Measurements from ENCODE around the gene MMAB. TPM values are rescaled to one million over a fixed set of nuclear protein-coding genes. Genes with fewer than 3 reads are reported as not detected.

MMAB gene
- total and polyA plus RNA-seq, 2 of the 13 experiments (the other 11 are each of a cell fraction or from before 2014, with no cell fraction given): 26.1 to 77.3 TPM

- no peaks in the 10 kb centered on the region for H4K20me1 ChIP-seq (ENCODE audit: insufficient read depth, low read length)
- ChIA-PET POLR2A (no interaction called here), CTCF (ENCODE audit: low intra/inter-chr PET ratio, low total read pairs) (no interaction called here)
- DNase-seq (ENCODE audit: low spot score) (no peak), ATAC-seq (no peak), FAIRE-seq (no peak)
- in situ Hi-C loops (cut with HindIII; ENCODE audit: extremely low pct_ligation_motif_present, low pct_unique_long_range_greater_than_20kb): loop anchor here (5.0 kb wide), 2 partner anchors 117 to 177 kb away; partner anchors contain the start of gene FAM222A
- H3K4me3 ChIP-seq (replicated peaks in 1 of 3; ENCODE audit: insufficient read depth in 1 of 3, low read depth in 2 of 3, low read length in 3 of 3): no peak overlapping the region
- H3K4me1 ChIP-seq (ENCODE audit: insufficient read depth, low read length): peaks cover 28% of the 10 kb centered on the region
- no peaks in the 10 kb centered on the region for H3K9me3 ChIP-seq (ENCODE audit: low read length)
- H3K36me3 ChIP-seq (replicated peaks in 1 of 2; ENCODE audit: control insufficient read depth in 1 of 2, insufficient read depth in 2 of 2, low read length in 2 of 2): peaks cover 4 to 27% of the 10 kb centered on the region in 2 experiments; a peak in 4 of 5 replicates
- H3K4me2 ChIP-seq (ENCODE audit: low read depth, low read length): no peak overlapping the region
- H3K27ac ChIP-seq (ENCODE audit: extremely low read length, insufficient read depth, low read length): no peak overlapping the region
- no TSS peak for BruUV-seq (replicated peaks)
- H3K9ac ChIP-seq (ENCODE audit: insufficient read depth, low read depth, low read length): no peak overlapping the region
- no peaks in the 10 kb centered on the region; a peak in 1 of 5 replicates for H3K27me3 ChIP-seq (ENCODE audit: control insufficient read depth in 1 of 2, insufficient read depth in 2 of 2, low read length in 2 of 2)
- H3K79me2 ChIP-seq (ENCODE audit: insufficient read depth, low read length): no peaks in the 10 kb centered on the region
- WGBS (ENCODE audit: low lambda C conversion rate): 97% methylated on average over 6 of the region's 10 CpGs
- no peak overlapping the region for H2AFZ ChIP-seq (ENCODE audit: low read length)
- intact Hi-C loops (cut with micrococcal nuclease; ENCODE audit: unreplicated experiment): loop anchor here (5.0 kb wide), 1 partner anchor 78 kb away; no protein-coding TSS in a partner anchor
- TF ChIP-seq, protein P1, sequence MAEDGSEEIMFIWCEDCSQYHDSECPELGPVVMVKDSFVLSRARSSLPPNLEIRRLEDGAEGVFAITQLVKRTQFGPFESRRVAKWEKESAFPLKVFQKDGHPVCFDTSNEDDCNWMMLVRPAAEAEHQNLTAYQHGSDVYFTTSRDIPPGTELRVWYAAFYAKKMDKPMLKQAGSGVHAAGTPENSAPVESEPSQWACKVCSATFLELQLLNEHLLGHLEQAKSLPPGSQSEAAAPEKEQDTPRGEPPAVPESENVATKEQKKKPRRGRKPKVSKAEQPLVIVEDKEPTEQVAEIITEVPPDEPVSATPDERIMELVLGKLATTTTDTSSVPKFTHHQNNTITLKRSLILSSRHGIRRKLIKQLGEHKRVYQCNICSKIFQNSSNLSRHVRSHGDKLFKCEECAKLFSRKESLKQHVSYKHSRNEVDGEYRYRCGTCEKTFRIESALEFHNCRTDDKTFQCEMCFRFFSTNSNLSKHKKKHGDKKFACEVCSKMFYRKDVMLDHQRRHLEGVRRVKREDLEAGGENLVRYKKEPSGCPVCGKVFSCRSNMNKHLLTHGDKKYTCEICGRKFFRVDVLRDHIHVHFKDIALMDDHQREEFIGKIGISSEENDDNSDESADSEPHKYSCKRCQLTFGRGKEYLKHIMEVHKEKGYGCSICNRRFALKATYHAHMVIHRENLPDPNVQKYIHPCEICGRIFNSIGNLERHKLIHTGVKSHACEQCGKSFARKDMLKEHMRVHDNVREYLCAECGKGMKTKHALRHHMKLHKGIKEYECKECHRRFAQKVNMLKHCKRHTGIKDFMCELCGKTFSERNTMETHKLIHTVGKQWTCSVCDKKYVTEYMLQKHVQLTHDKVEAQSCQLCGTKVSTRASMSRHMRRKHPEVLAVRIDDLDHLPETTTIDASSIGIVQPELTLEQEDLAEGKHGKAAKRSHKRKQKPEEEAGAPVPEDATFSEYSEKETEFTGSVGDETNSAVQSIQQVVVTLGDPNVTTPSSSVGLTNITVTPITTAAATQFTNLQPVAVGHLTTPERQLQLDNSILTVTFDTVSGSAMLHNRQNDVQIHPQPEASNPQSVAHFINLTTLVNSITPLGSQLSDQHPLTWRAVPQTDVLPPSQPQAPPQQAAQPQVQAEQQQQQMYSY (CRISPR knock-in tag; IDR thresholded peaks at IDR 0.05): no peak
- TF ChIP-seq, protein P2, sequence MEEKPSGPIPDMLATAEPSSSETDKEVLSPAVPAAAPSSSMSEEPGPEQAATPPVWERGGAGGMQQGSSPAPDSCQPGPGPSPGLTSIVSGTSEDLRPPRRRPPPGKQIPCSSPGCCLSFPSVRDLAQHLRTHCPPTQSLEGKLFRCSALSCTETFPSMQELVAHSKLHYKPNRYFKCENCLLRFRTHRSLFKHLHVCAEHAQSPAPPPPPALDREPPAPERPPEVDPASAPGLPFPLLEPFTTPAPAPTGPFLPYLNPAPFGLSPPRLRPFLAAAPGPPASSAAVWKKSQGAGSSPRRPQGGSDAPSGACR (CRISPR knock-in tag; IDR thresholded peaks at IDR 0.05): no peak
- TF ChIP-seq ZNF160 (CRISPR knock-in tag; IDR thresholded peaks at IDR 0.05): no peak
- TF ChIP-seq PHF20 (CRISPR knock-in tag; IDR thresholded peaks at IDR 0.05): no peak
- TF ChIP-seq ZNF562 (CRISPR knock-in tag; IDR thresholded peaks at IDR 0.05; ENCODE audit: borderline replicate concordance): no peak
- TF ChIP-seq CCAR2 (optimal IDR thresholded peaks at IDR 0.05; ENCODE audit: low read depth, low read length): no peak
- no peak for TF ChIP-seq HDAC2 (CRISPR knock-in tag; IDR thresholded peaks at IDR 0.05)
- no peak for TF ChIP-seq ZNF558 (CRISPR knock-in tag; IDR thresholded peaks at IDR 0.05; ENCODE audit: borderline replicate concordance)
- TF ChIP-seq ONECUT2 (CRISPR knock-in tag; IDR thresholded peaks at IDR 0.05): no peak
- no peak for TF ChIP-seq ZNF441 (CRISPR knock-in tag; IDR thresholded peaks at IDR 0.05; ENCODE audit: borderline replicate concordance)
- no peak for TF ChIP-seq PRMT3 (CRISPR knock-in tag; IDR thresholded peaks at IDR 0.05; ENCODE audit: borderline replicate concordance, low read depth)
- no peak for TF ChIP-seq ZNF883 (CRISPR knock-in tag; IDR thresholded peaks at IDR 0.05; ENCODE audit: not compliant biosample characterization)
- no peak for TF ChIP-seq ZNF30 (CRISPR knock-in tag; IDR thresholded peaks at IDR 0.05)
- TF ChIP-seq TGIF2 (CRISPR knock-in tag; IDR thresholded peaks at IDR 0.05): no peak
- no peak for TF ChIP-seq CENPT (CRISPR knock-in tag; IDR thresholded peaks at IDR 0.05; ENCODE audit: low read depth)
- TF ChIP-seq, protein P3, sequence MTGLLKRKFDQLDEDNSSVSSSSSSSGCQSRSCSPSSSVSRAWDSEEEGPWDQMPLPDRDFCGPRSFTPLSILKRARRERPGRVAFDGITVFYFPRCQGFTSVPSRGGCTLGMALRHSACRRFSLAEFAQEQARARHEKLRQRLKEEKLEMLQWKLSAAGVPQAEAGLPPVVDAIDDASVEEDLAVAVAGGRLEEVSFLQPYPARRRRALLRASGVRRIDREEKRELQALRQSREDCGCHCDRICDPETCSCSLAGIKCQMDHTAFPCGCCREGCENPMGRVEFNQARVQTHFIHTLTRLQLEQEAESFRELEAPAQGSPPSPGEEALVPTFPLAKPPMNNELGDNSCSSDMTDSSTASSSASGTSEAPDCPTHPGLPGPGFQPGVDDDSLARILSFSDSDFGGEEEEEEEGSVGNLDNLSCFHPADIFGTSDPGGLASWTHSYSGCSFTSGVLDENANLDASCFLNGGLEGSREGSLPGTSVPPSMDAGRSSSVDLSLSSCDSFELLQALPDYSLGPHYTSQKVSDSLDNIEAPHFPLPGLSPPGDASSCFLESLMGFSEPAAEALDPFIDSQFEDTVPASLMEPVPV (CRISPR knock-in tag; IDR thresholded peaks at IDR 0.05): no peak
Observed at GRCh38 chr12:109595321-109595902, 22.1 kb upstream of the MMAB start.

Measured in HepG2 (cell line).